Fibroblast of villous mesenchyme (primary cell): Measurements from ENCODE around the gene RELT. TPM values are rescaled to one million over a fixed set of nuclear protein-coding genes. Genes with fewer than 3 reads are reported as not detected.

Experiments
- DNase-seq: peaks from one replicate; pipeline ENCODE4 v3.0.0-alpha.2; 2010; ENCODE audit warnings: low read depth
- H3K4me3 ChIP-seq: 2 replicates; pipeline ENCODE4 v1.5.1; 2011; ENCODE audit warnings: low read depth, mild to moderate bottlenecking, low read length
- CTCF ChIP-seq: IDR thresholded peaks from 2 replicates; pipeline ENCODE4 v1.5.1; 2012; ENCODE audit warnings: low read depth, mild to moderate bottlenecking, low read length; ENCODE audit not compliant: insufficient read depth
- total RNA-seq: library from RNA; depleted of rRNA; stranded (reverse); fragments of >200 nt; gene quantifications from 2 replicates; pipeline ENCODE4 v1.2.3, GENCODE V29; 2012

RELT gene
- total RNA-seq, 1 donor: 3.5 TPM

- TF ChIP-seq CTCF: no peak
- H3K4me3 ChIP-seq: no peak overlapping the region
- DNase-seq: no peak
Measured at GRCh38 chr11:73411031-73411430, 34.8 kb downstream of the RELT start.

GRCh38 chr11:73412308-73412707, 36.1 kb downstream of the RELT start:
- TF ChIP-seq CTCF: no peak
- no peak overlapping the region for H3K4me3 ChIP-seq
- no peak for DNase-seq

- TF ChIP-seq CTCF: no peak
- no peak for DNase-seq
- no peak overlapping the region for H3K4me3 ChIP-seq
Measured at GRCh38 chr11:73413256-73413655, 37.1 kb downstream of the RELT start.

GRCh38 chr11:73414977-73415651, 38.9 kb downstream of the RELT start:
- TF ChIP-seq CTCF: no peak
- no peak overlapping the region for H3K4me3 ChIP-seq
- DNase-seq: peak; percentile 90

- no peak overlapping the region for H3K4me3 ChIP-seq
- DNase-seq: no peak
- no peak for TF ChIP-seq CTCF
Measured at GRCh38 chr11:73415854-73416615, 39.8 kb downstream of the RELT start.

- no peak for TF ChIP-seq CTCF
- H3K4me3 ChIP-seq: no peak overlapping the region
- DNase-seq: no peak
Measured at GRCh38 chr11:73416786-73417185, 40.6 kb downstream of the RELT start.
